ENCODE data around the gene SLC36A4. TPM values are rescaled to one million over a fixed set of nuclear protein-coding genes. Genes with fewer than 3 reads are reported as not detected.
"Not testable (repeated sequence)": the region's sequence is repeated elsewhere in the genome, so short reads cannot be mapped to it uniquely, and the experiment has no call there.

SLC36A4 gene
- 10 to 100 TPM; 12.3 to 17.5 TPM for total RNA-seq
- long read RNA-seq, full-length matches to known transcripts, result 7 of 8 reads
- long read RNA-seq, partial matches to known transcripts, result 0 of 8 reads
- long read RNA-seq, other reads (novel, unspliced or antisense), result 1 of 8 reads

DNA sequence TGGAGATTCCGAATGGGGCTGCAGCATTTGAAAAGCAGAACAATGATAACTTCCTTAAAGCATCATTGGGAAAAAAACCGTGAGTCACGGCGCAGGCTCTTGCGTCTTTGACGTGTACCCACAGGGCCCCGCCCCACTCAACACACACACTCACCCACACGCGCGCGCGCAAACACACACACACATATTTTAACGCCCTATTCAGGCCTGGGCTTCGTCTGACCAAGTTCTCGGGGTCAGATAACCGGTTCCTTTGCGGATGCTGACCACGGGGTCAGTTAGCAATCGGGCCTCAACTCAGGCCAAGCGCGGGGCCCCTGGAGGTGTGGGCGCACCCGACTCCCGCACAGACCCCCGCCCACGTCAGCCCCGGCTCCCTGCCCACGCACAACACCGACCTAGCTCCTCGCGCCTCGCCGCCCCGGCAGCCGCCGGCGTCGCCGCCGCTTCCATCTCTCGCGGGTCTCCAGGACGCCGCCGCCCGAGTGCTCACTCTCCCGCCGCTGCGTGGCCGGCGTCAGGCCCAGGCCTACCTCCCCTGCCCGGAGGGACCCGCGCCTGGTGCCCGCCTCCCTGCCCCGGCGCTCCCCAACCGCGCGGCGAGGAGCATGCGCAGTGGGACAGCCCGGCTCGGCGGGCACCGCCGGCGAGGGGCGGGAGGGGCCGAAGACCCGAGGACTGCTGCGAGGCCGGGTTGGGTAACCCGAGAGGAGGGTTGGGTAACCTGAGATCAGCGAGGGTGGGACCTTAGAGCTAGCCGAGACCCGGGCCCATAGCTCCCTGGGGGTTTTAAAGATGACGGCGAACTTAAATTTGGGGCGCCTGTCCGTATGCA lies at the start of gene SLC36A4:
Gene SLC36A4 (minus strand): TSS at position 612 of the 835 bp plus-strand sequence. CDS start 159 bp downstream, at position 453.
- DNase-seq (peak; percentile 94), ATAC-seq (peak; percentile 99)
- intact Hi-C loops (cut with DNase I), result no loop called here

GRCh38 chr11:93246790-93247189 lies 49.0 kb upstream of the SLC36A4 start:
- intact Hi-C loops (cut with DNase I); ATAC-seq; DNase-seq: not testable (repeated sequence)

DNA sequence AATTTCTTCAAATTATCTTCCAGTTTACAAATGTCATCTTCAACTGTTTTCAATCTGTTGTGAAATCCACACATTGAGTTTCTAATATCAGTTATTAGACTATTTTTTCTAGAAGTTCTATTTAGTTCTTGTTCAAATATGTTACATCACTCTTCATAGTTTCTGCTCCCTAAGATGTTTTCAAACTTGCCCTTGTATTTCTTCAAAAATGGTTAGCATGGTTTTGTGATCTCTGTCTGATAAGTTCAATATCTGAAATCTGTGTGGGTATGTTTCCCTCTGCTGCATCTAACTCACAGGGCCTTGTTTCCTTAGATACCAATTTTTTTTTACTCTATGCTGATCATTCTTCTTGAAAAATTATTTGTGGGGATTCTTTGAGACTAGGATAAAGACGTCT lies 46.2 kb upstream of the SLC36A4 start:
- DNase-seq (no peak), ATAC-seq (no peak)
- intact Hi-C loops (cut with DNase I), result no loop called here

- ATAC-seq (no peak), DNase-seq (no peak)
- intact Hi-C loops (cut with DNase I), result loop anchor here in 1 of 2 donors (5.0 kb wide), 1 partner anchor 302 kb away; the partner anchor contains the start of gene SMCO4
These were observed 42.2 kb upstream of the SLC36A4 start for GRCh38 chr11:93239966-93240365.

DNA sequence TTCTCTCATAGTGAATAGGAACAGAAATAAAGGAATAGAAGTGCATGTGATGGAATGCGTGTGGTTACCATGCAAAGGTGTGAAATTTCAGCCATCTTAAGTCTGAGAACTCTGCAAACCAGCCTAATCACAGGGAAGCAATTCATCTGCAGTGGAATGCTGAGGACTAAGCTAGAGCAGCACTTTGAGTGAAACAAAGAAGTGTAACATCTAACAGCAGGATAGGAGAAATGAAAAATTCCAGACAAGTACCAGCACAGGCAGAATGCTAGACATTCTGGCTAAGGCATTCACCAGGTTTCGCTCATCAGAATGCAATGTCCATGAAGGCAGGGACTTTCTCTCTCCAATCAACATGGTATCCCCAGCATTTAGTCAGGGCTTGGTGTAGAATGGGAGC lies 41.2 kb upstream of the SLC36A4 start:
- intact Hi-C loops (cut with DNase I), result loop anchor here in 1 of 2 donors (5.0 kb wide), 1 partner anchor 303 kb away; the partner anchor contains the start of gene SMCO4
- DNase-seq (no peak), ATAC-seq (no peak)

DNA sequence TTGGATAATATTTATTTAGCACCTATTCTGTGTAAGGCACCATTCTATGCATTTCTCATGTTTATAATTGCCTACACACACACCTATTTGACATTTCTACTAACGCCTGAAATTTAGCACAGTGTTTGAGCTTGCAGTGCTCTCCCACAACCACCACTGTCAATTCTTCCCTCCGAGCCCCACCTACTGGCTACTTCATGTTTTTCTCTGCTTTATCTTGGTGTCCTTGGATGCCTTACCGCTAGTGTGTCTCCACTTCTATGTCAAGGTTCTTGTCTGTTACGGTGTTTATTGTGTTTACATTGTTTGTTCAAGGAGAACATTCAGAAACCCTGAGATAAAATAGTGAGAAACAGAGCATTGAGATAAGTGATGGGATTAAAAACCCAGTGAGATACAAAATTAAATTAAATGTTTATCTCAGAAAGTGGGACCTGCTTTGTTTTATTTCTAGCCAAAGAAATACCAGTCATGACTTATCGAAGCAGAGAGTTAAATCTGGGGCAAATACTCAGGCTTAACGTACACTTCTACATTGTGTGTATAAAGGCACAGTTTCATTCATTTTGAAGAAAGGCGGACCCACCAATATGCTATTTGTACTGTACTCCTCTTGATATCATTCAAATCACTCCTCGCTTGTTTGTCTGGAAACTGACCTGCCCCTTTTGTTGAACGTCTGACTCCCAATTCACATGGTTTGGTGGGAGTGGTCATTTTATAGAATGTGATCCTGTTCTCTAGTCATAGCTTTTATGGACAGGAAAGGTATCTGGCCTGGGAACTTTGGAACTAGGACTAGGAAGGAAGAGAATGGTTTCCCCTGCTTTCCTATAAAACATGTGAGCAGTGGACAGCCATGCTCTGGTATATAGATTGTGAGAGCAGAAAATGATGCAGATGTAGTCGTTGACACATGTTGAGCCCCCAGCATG lies 39.2 kb upstream of the SLC36A4 start:
- DNase-seq (no peak), ATAC-seq (peak; percentile 53 to 80)
- intact Hi-C loops (cut with DNase I), result loop anchor here in 1 of 2 donors (5.0 kb wide), 1 partner anchor 305 kb away; the partner anchor contains the start of gene SMCO4

- intact Hi-C loops (cut with DNase I), result loop anchor here (1.0 to 5.0 kb wide), 4 partner anchors 308 to 418 kb away; partner anchors contain the start of gene SMCO4 (in 2 of the 2)
- DNase-seq, result peak; percentile 77
- ATAC-seq, result peak; percentile 97 to 98
These were observed 36.9 kb upstream of the SLC36A4 start for GRCh38 chr11:93234602-93235207.

- no peak for ATAC-seq
- intact Hi-C loops (cut with DNase I), result loop anchor here (5.0 kb wide), 2 partner anchors 288 to 422 kb away; no protein-coding TSS in a partner anchor
- DNase-seq, result no peak
These were observed 32.1 kb upstream of the SLC36A4 start for GRCh38 chr11:93229876-93230275.

GRCh38 chr11:93225662-93226061 lies 27.9 kb upstream of the SLC36A4 start:
- no peak for DNase-seq
- intact Hi-C loops (cut with DNase I), result loop anchor here in 1 of 2 donors (5.0 kb wide), 1 partner anchor 283 kb away; no protein-coding TSS in a partner anchor
- peak in 1 of 2 donors; percentile 19 for ATAC-seq

- intact Hi-C loops (cut with DNase I), result loop anchor here in 1 of 2 donors (5.0 kb wide), 1 partner anchor 274 kb away; no protein-coding TSS in a partner anchor
- DNase-seq, result no peak
- no peak for ATAC-seq
These were observed 23.7 kb upstream of the SLC36A4 start for GRCh38 chr11:93221539-93221938.

DNA sequence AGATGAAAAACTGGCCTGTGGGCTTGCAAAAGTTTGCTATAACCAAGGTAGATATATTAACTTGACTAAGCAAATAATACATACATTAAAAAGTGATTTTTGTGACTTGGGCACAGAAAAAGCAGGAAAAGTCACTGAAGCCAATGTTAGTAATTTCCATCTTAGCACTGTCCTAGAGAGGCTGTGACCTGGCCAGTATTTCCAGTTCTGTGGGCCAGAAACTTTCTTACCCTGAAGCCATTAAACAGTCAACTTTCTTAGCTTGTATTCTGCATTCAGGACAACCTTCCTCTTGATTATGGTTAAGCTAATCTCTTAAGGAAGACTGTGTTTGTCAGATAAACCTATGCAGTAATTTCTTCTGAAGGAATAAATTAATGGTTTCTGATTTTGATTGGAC lies 22.3 kb upstream of the SLC36A4 start:
- intact Hi-C loops (cut with DNase I), result loop anchor here in 1 of 2 donors (5.0 kb wide), 1 partner anchor 273 kb away; no protein-coding TSS in a partner anchor
- ATAC-seq (no peak), DNase-seq (no peak)

DNA sequence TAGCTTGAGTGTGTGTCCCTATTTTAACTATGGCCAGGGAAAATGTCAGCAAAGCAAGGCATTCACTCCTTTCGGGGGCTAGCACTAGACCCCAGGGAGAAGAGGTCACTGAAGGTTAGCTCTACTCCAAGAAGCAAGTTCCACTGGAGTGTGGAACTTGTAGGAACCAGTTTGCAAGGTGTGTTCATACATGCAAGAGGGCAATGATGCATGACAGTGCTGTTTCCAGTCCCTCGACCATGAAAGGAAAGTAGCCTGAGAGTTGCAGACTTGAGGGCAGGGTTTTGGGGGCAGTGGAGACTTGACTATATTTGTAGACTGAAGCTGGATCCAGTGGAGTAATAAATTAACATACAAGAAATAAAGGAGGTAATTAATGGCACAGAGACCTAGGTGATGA lies 21.6 kb upstream of the SLC36A4 start:
- ATAC-seq, result no peak
- DNase-seq, result no peak
- intact Hi-C loops (cut with DNase I), result no loop called here

GRCh38 chr11:93216511-93217101 lies 18.8 kb upstream of the SLC36A4 start:
- no peak for DNase-seq
- no peak for ATAC-seq
- intact Hi-C loops (cut with DNase I), result no loop called here

DNA sequence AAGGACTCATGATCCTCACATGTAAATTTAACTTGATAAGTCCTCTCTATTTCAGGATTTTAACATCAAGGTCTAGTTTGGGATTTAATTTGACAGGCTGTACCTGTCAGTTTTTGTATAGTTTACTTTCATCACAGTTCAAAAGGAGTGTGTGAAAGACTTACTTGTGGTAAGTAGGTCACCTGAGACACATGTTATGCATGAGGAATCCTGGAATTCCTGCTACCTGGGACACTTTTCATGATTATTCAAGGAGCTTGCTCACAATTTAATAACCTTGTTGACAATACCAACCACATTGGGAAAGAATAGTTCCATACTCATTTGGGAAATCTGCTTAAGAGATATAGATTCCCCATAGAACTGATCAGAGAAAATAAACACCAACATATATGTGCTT lies 15.8 kb upstream of the SLC36A4 start:
- intact Hi-C loops (cut with DNase I), result no loop called here
- DNase-seq (no peak), ATAC-seq (no peak)

- DNase-seq, result no peak
- intact Hi-C loops (cut with DNase I), result no loop called here
- no peak for ATAC-seq
These were observed 14.3 kb upstream of the SLC36A4 start for GRCh38 chr11:93212094-93212493.

GRCh38 chr11:93209466-93209865 lies 11.7 kb upstream of the SLC36A4 start:
- intact Hi-C loops (cut with DNase I), result no loop called here
- no peak for DNase-seq
- no peak for ATAC-seq

- DNase-seq (no peak), ATAC-seq (no peak)
- intact Hi-C loops (cut with DNase I), result no loop called here
These were observed 11.0 kb upstream of the SLC36A4 start for GRCh38 chr11:93208663-93209270.

DNA sequence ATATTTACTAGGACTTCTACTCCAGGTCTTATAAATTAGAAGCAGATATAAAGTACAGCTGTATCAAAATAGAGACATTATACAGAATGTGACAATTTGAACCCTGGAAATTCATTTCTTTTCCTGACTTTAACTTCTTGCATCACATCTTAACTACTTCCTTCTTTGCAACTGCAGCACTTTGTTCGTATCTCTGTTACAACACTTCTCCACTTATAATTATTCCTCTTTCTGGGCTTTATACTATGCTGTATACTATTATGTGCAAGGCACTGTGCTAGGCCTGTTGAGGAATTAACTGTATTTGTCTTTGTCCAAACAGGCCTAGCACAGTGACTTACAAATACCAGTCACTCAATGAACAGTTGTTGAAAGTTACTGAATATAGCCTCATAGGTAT lies 1.8 kb upstream of the SLC36A4 start:
- intact Hi-C loops (cut with DNase I), result no loop called here
- ATAC-seq, result no peak
- DNase-seq, result no peak
